Fibroblast of lung (primary cell): ENCODE results near the gene TMEM147. TPM values are rescaled to one million over a fixed set of nuclear protein-coding genes. Genes with fewer than 3 reads are reported as not detected.
"Not testable (repeated sequence)": the region's sequence is repeated elsewhere in the genome, so short reads cannot be mapped to it uniquely, and the experiment has no call there.

ENCODE experiments used
- DNase-seq, 2 donors: peaks; one replicate each; pipeline versions ENCODE4 v3.0.0 to v3.0.0-alpha.2; 2010; ENCODE audit warnings: low read depth in 2 of 2
- H2AFZ ChIP-seq: 2 replicates; pipeline ENCODE4 v1.5.1; 2012; ENCODE audit warnings: low read length, control low read depth, inconsistent platforms
- H3K27ac ChIP-seq: 2 replicates; pipeline ENCODE4 v1.5.1; 2011; ENCODE audit warnings: low read length, control low read depth; ENCODE audit not compliant: insufficient read depth
- H3K27me3 ChIP-seq: 2 replicates; pipeline ENCODE4 v1.5.1; 2011; ENCODE audit warnings: mild to moderate bottlenecking, low read length; ENCODE audit not compliant: control insufficient read depth, insufficient read depth
- H3K36me3 ChIP-seq: 2 replicates; pipeline ENCODE4 v1.5.1; 2011; ENCODE audit warnings: low read length; ENCODE audit not compliant: control insufficient read depth, insufficient read depth
- H3K4me1 ChIP-seq: 2 replicates; pipeline ENCODE4 v1.5.1; 2011; ENCODE audit warnings: low read length; ENCODE audit not compliant: control insufficient read depth, insufficient read depth; ENCODE audit errors: extremely low read depth
- H3K4me2 ChIP-seq: 2 replicates; pipeline ENCODE4 v1.5.1; 2011; ENCODE audit warnings: low read length, control low read depth; ENCODE audit not compliant: insufficient read depth; ENCODE audit errors: extremely low read depth
- H3K4me3 ChIP-seq, 4 experiments: fragments of 200-600 bp in 1 of 4; sonication (generic) in 1 of 4; replicated peaks in 1 of 4; 2 replicates each; pipeline ENCODE4 v1.5.1; 2011 to 2016; ENCODE audit warnings: low read length in 4 of 4, low read depth in 3 of 4, mild to moderate bottlenecking in 3 of 4, control low read depth in 2 of 4, inconsistent platforms in 1 of 4, mixed read lengths in 1 of 4; ENCODE audit not compliant: insufficient read depth in 1 of 4; ENCODE audit errors: control extremely low read depth in 1 of 4
- H3K79me2 ChIP-seq: 2 replicates; pipeline ENCODE4 v1.5.1; 2012; ENCODE audit warnings: mild to moderate bottlenecking, low read length, inconsistent platforms; ENCODE audit not compliant: control insufficient read depth, insufficient read depth
- H3K9ac ChIP-seq: 2 replicates; pipeline ENCODE4 v1.5.1; 2011; ENCODE audit warnings: mild to moderate bottlenecking, low read length, control low read depth; ENCODE audit not compliant: insufficient read depth
- H3K9me3 ChIP-seq: 2 replicates; pipeline ENCODE4 v1.5.1; 2012; ENCODE audit warnings: low read depth, low read length; ENCODE audit not compliant: control insufficient read depth, insufficient read depth
- H4K20me1 ChIP-seq: 2 replicates; pipeline ENCODE4 v1.5.1; 2011; ENCODE audit warnings: low read length; ENCODE audit not compliant: control insufficient read depth, insufficient read depth; ENCODE audit errors: extremely low read depth
- EZH2 ChIP-seq: IDR thresholded peaks from 2 replicates; pipeline ENCODE4 v1.5.1; 2012; ENCODE audit warnings: low read length, control low read depth, mild to moderate bottlenecking; ENCODE audit errors: missing control alignments
- polyA plus RNA-seq, 2 donors: library from polyadenylated mRNA; depleted of rRNA in 1 of 2; stranded (reverse) in 1 of 2; unstranded in 1 of 2; fragments of >200 nt; gene quantifications; 2 replicates each; pipeline ENCODE4 v1.2.1, GENCODE V29; 2011 to 2012; ENCODE audit warnings: missing spikeins in 1 of 2
- total RNA-seq: library from RNA; depleted of rRNA; stranded (reverse); fragments of >200 nt; gene quantifications from 2 replicates; pipeline ENCODE4 v1.2.1, GENCODE V29; 2014
- TF ChIP-seq, protein P1 (sequence below), 2 donors: IDR thresholded peaks in 1 of 2; conservative IDR thresholded peaks in 1 of 2; 1 replicate in 1 of 2; 2 replicates in 1 of 2; pipeline ENCODE4 v1.5.1; 2011 to 2012; ENCODE audit warnings: low read length in 2 of 2, control low read depth in 1 of 2, inconsistent platforms in 1 of 2, low read depth in 1 of 2, mild to moderate bottlenecking in 1 of 2

Gene TMEM147
- total and polyA plus RNA-seq, 2 donors (not counting 1 experiment from before 2014, with no cell fraction given): 72.4 to 79.6 TPM

DNA sequence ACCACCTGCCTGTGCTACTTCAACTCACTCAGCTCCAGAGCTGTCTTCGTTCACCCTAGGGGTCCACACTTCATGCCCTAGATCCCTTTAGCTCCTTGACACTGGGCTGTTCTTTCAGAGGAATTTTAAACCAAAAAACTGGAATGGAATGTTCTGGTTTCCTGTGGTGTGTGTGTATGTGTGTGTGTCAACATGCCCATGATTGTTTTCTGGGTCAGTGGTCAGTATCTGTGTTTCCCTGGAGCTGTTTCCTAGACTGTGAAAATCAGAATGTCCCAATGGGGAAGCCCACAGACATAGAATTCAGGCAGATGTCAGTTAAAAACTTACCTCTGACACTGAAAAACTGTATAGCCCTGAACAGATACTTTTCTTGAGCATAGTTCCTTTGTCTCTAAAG is 41.9 kb downstream of the TMEM147 start:
- Histone ChIP-seq H3K9me3 (no peaks in the 10 kb centered on the region), H2AFZ (no peak overlapping the region), H3K36me3 (no peaks in the 10 kb centered on the region), H3K27ac (no peak overlapping the region), H3K27me3 (peaks cover 3% of the 10 kb centered on the region), H3K9ac (no peak overlapping the region), H3K4me3 (no peak overlapping the region), H4K20me1 (no peaks in the 10 kb centered on the region), H3K4me1 (no peaks in the 10 kb centered on the region), H3K79me2 (no peaks in the 10 kb centered on the region), H3K4me2 (no peak overlapping the region)
- no peak for TF ChIP-seq EZH2
- TF ChIP-seq, protein P1, sequence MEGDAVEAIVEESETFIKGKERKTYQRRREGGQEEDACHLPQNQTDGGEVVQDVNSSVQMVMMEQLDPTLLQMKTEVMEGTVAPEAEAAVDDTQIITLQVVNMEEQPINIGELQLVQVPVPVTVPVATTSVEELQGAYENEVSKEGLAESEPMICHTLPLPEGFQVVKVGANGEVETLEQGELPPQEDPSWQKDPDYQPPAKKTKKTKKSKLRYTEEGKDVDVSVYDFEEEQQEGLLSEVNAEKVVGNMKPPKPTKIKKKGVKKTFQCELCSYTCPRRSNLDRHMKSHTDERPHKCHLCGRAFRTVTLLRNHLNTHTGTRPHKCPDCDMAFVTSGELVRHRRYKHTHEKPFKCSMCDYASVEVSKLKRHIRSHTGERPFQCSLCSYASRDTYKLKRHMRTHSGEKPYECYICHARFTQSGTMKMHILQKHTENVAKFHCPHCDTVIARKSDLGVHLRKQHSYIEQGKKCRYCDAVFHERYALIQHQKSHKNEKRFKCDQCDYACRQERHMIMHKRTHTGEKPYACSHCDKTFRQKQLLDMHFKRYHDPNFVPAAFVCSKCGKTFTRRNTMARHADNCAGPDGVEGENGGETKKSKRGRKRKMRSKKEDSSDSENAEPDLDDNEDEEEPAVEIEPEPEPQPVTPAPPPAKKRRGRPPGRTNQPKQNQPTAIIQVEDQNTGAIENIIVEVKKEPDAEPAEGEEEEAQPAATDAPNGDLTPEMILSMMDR (conservative IDR thresholded peaks at IDR 0.05 in 1 of 2, IDR thresholded peaks at IDR 0.05 in 1 of 2; ENCODE audit: low read depth in 1 of 2, low read length in 2 of 2): no peak
- peak in 1 of 2 donors; percentile 10 for DNase-seq

DNA sequence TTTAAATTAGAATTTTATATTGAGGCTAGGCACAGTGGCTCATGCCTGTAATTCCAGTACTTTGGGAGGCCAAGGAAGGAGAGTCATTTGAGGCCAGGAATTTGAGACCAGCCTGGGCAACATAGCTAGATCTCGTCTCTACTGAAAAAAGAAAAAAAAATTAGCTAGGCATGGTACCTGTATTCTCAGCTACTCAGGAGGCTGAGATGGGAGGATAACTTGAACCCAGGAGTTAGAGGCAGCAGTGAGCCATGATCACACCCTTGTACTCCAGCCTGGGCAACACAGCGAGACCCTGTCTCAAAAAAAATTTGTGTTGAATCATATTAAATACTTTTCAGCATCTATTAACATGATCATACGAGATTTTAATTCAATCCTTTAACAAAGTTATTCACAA is 45.4 kb downstream of the TMEM147 start:
- H3K4me2 ChIP-seq: no peak overlapping the region
- no peaks in the 10 kb centered on the region for H3K4me1 ChIP-seq
- no peak for DNase-seq
- TF ChIP-seq EZH2: no peak
- TF ChIP-seq, protein P1 (conservative IDR thresholded peaks at IDR 0.05 in 1 of 2, IDR thresholded peaks at IDR 0.05 in 1 of 2; ENCODE audit: low read depth in 1 of 2, low read length in 2 of 2): no peak
- H3K4me3 ChIP-seq: no peak overlapping the region
- no peak overlapping the region for H2AFZ ChIP-seq
- H3K79me2 ChIP-seq: no peaks in the 10 kb centered on the region
- H4K20me1 ChIP-seq: no peaks in the 10 kb centered on the region
- H3K9ac ChIP-seq: no peak overlapping the region
- H3K36me3 ChIP-seq: no peaks in the 10 kb centered on the region
- H3K9me3 ChIP-seq: no peaks in the 10 kb centered on the region
- no peak overlapping the region for H3K27ac ChIP-seq
- peaks cover 3% of the 10 kb centered on the region for H3K27me3 ChIP-seq

DNA sequence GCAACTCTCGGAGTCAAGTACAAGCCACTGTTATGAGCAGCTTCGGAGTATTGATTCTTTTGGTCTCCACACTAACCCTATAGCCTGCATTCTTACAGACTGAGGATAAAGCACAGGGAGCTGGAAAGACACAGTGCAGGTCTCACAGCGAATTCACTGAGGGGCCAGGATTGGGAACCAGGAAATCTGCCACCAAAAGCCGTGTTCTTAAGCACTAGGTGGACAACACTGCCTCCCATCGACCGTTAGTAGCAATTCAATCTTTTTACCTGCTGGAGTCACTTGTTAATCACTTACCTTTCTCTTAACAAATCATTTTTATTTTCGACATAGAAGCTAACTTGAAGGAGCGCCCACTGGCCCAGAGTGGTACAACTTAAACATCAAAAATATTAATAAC is 46.8 kb downstream of the TMEM147 start:
- no peaks in the 10 kb centered on the region for H4K20me1 ChIP-seq
- no peaks in the 10 kb centered on the region for H3K9me3 ChIP-seq
- no peak overlapping the region for H3K27ac ChIP-seq
- H3K36me3 ChIP-seq: no peaks in the 10 kb centered on the region
- no peak overlapping the region for H2AFZ ChIP-seq
- H3K9ac ChIP-seq: no peak overlapping the region
- H3K4me2 ChIP-seq: no peak overlapping the region
- peaks cover 3% of the 10 kb centered on the region for H3K27me3 ChIP-seq
- no peaks in the 10 kb centered on the region for H3K4me1 ChIP-seq
- H3K79me2 ChIP-seq: no peaks in the 10 kb centered on the region
- TF ChIP-seq, protein P1 (conservative IDR thresholded peaks at IDR 0.05 in 1 of 2, IDR thresholded peaks at IDR 0.05 in 1 of 2; ENCODE audit: low read depth in 1 of 2, low read length in 2 of 2): peak; percentile 47 to 60
- TF ChIP-seq EZH2: no peak
- DNase-seq: peak; percentile 16 to 62
- no peak overlapping the region for H3K4me3 ChIP-seq

DNA sequence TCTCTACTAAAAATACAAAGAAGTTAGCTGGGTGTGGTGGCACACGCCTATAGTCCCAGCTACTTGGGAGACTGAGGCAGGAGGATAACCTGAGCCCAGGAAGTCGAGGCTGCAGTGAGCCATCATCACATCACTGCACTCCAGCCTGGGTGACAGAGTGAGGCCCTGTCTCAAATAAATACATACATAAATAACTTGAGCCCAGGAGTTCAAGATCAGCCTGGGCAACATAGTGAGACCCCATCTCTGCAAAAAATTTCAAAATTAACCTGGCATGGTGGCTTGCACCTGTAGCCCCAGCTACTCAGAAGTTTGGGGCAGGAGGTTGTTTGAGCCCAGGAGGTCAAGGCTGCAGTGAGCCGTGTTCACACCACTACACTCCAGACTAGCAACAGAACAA is 49.6 kb downstream of the TMEM147 start:
- H3K9ac ChIP-seq, H4K20me1 ChIP-seq, H3K79me2 ChIP-seq, H3K27me3 ChIP-seq, H3K36me3 ChIP-seq, H2AFZ ChIP-seq, H3K27ac ChIP-seq, H3K4me3 ChIP-seq, DNase-seq, H3K9me3 ChIP-seq, H3K4me2 ChIP-seq, H3K4me1 ChIP-seq: not testable (repeated sequence)
